ENCODE results near the gene SLC22A7. TPM values are rescaled to one million over a fixed set of nuclear protein-coding genes. Genes with fewer than 3 reads are reported as not detected.

The SLC22A7 gene
- total RNA-seq, 1 donor from 2014 or later = not detected

DNA sequence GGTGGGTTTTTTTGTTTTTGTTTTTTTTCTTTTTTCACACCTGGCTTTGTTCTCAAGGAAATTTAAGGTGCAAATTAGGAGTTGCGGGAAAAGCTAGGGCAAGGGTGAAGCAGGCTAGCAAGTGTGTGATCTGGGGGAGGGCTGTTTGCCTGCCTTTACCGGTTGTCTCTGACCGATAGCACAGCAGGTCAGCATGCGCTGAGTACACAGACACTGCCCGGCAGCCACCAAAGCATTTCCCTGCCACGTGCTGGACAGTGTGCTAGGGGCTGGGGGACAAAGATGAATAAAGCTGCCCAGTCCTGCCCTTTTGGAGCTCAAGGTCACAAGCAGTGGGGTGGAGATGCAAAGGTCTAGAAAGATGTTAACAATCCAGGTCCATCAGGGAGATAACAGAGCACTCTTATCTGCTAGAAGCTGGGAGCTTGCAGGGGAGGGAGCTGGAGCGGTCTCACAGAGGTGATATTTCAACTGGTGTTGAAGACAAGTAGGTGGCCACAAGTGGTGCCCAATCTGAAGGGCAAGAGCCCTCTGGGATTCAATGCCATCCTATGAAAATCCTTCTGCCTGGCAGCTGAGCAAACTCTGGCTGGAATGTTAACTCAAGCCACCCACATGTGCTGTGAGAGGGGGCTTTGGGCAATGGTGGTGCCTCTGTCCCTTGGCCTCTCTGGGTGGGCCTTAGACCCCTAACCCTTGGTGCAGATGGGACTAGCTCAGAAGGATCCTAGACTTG is 30.3 kb upstream of the SLC22A7 start:
- peak overlapping the region; percentile 42 for H3K27ac Mint-ChIP-seq

DNA sequence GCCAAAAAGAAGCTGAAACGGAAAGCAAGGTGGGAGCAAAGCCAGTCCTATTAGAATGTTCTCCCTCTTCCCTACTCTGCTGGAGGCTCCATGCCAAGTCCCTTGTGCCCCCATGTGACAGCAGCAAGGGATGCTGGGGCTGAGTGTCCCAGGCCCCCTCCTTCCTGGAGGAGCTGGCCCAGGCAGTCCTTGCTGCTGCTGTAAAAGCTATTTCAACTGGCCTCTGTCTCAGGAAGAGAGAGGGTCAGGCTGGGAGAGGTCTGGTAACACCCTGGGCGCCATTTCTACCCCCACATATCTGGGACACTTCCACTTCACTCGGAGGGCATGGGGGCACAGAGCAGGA is 29.7 kb upstream of the SLC22A7 start:
- TF ChIP-seq, protein P1, sequence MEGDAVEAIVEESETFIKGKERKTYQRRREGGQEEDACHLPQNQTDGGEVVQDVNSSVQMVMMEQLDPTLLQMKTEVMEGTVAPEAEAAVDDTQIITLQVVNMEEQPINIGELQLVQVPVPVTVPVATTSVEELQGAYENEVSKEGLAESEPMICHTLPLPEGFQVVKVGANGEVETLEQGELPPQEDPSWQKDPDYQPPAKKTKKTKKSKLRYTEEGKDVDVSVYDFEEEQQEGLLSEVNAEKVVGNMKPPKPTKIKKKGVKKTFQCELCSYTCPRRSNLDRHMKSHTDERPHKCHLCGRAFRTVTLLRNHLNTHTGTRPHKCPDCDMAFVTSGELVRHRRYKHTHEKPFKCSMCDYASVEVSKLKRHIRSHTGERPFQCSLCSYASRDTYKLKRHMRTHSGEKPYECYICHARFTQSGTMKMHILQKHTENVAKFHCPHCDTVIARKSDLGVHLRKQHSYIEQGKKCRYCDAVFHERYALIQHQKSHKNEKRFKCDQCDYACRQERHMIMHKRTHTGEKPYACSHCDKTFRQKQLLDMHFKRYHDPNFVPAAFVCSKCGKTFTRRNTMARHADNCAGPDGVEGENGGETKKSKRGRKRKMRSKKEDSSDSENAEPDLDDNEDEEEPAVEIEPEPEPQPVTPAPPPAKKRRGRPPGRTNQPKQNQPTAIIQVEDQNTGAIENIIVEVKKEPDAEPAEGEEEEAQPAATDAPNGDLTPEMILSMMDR (IDR thresholded peaks at IDR 0.05) = no peak
- TF ChIP-seq EZH2phosphoT487 (IDR thresholded peaks at IDR 0.05) (no peak), EZH2 (IDR thresholded peaks at IDR 0.05) (no peak)
- peaks cover 39% of the 10 kb centered on the region for H3K27me3 ChIP-seq
- peaks cover 2% of the 10 kb centered on the region for H3K36me3 Mint-ChIP-seq
- H3K4me1 Mint-ChIP-seq = peaks cover 37% of the 10 kb centered on the region
- no peaks in the 10 kb centered on the region for H3K79me2 ChIP-seq (ENCODE audit: low read depth)
- H3K4me3 Mint-ChIP-seq = no peak overlapping the region
- H3K27ac Mint-ChIP-seq = no peak overlapping the region
- H3F3A ChIP-seq (ENCODE audit: low read depth) = peaks cover 4% of the 10 kb centered on the region
- DNase-seq (ENCODE audit: low spot score) = no peak
- peaks cover 28% of the 10 kb centered on the region for H3K27me3 Mint-ChIP-seq (ENCODE audit: insufficient read depth, low read depth)
- no peak overlapping the region for H3K27ac ChIP-seq
- no peaks in the 10 kb centered on the region for H3K9me3 Mint-ChIP-seq
- no peak overlapping the region for H3K4me3 ChIP-seq
- no peaks in the 10 kb centered on the region for H4K20me1 ChIP-seq (ENCODE audit: low read depth)
- no peaks in the 10 kb centered on the region for H3K9me3 ChIP-seq (ENCODE audit: low read depth)
- H3K4me1 ChIP-seq = peaks cover 17% of the 10 kb centered on the region
- no peak overlapping the region for H2AFZ ChIP-seq (replicated peaks)
- H3K9ac ChIP-seq = no peak overlapping the region
- H3K36me3 ChIP-seq = no peaks in the 10 kb centered on the region
- no peak overlapping the region for H3K4me2 ChIP-seq

More for the DNA sequence above, 30.3 kb upstream of the SLC22A7 start:
- Mint-ChIP-seq H3K9me3 (no peaks in the 10 kb centered on the region), H3K4me3 (peak overlapping the region; percentile 54), H3K27me3 (ENCODE audit: insufficient read depth, low read depth) (peaks cover 28% of the 10 kb centered on the region), H3K36me3 (peaks cover 2% of the 10 kb centered on the region), H3K4me1 (peaks cover 37% of the 10 kb centered on the region)
- H3K4me1 ChIP-seq = peaks cover 17% of the 10 kb centered on the region
- H3K9ac ChIP-seq = no peak overlapping the region
- peak overlapping the region; percentile 45 for H3K4me2 ChIP-seq
- no peak for DNase-seq (ENCODE audit: low spot score)
- H3K36me3 ChIP-seq = no peaks in the 10 kb centered on the region
- H3F3A ChIP-seq (ENCODE audit: low read depth) = peaks cover 4% of the 10 kb centered on the region
- TF ChIP-seq EZH2phosphoT487 (IDR thresholded peaks at IDR 0.05) (no peak), EZH2 (IDR thresholded peaks at IDR 0.05) (no peak)
- TF ChIP-seq, protein P1 (IDR thresholded peaks at IDR 0.05) = no peak
- peaks cover 35% of the 10 kb centered on the region for H3K27me3 ChIP-seq
- no peaks in the 10 kb centered on the region for H4K20me1 ChIP-seq (ENCODE audit: low read depth)
- no peak overlapping the region for H3K27ac ChIP-seq
- H3K4me3 ChIP-seq = no peak overlapping the region
- H3K79me2 ChIP-seq (ENCODE audit: low read depth) = no peaks in the 10 kb centered on the region
- no peaks in the 10 kb centered on the region for H3K9me3 ChIP-seq (ENCODE audit: low read depth)
- H2AFZ ChIP-seq (replicated peaks) = peak overlapping the region; percentile 52

DNA sequence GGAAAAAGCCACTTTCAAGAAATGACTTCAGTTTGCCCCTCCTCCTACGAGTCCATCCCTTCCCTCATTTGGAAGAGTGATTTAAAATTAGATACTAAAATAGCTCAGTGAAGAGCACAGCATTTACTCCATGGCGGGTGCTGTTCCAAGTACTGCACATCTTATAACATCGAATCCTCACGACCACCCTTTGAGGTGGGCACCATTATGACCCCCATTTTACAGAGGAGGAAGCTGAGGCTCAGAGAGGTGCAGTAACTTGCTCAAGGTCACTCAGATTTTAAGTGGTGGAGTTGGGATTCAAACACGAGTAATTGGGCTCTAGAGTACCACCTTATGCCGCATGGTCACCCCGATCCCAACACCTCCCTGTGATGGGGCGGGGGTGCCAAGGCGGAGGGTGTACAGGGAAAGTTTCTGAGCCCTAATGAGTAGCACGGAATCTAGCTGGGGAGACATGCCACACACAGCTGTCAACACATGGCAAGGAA is 29.2 kb upstream of the SLC22A7 start:
- no peak overlapping the region for H3K27ac ChIP-seq
- H3K4me2 ChIP-seq = no peak overlapping the region
- TF ChIP-seq EZH2 (IDR thresholded peaks at IDR 0.05) (no peak), EZH2phosphoT487 (IDR thresholded peaks at IDR 0.05) (no peak)
- TF ChIP-seq, protein P1 (IDR thresholded peaks at IDR 0.05) = no peak
- Mint-ChIP-seq H3K4me1 (peaks cover 38% of the 10 kb centered on the region), H3K27me3 (ENCODE audit: insufficient read depth, low read depth) (peaks cover 29% of the 10 kb centered on the region), H3K9me3 (no peaks in the 10 kb centered on the region), H3K4me3 (no peak overlapping the region), H3K27ac (no peak overlapping the region), H3K36me3 (peaks cover 2% of the 10 kb centered on the region)
- peaks cover 17% of the 10 kb centered on the region for H3K4me1 ChIP-seq
- no peak overlapping the region for H3K9ac ChIP-seq
- peaks cover 44% of the 10 kb centered on the region for H3K27me3 ChIP-seq
- no peaks in the 10 kb centered on the region for H4K20me1 ChIP-seq (ENCODE audit: low read depth)
- H3K79me2 ChIP-seq (ENCODE audit: low read depth) = no peaks in the 10 kb centered on the region
- peaks cover 7% of the 10 kb centered on the region for H3F3A ChIP-seq (ENCODE audit: low read depth)
- H3K4me3 ChIP-seq = no peak overlapping the region
- H3K36me3 ChIP-seq = no peaks in the 10 kb centered on the region
- no peaks in the 10 kb centered on the region for H3K9me3 ChIP-seq (ENCODE audit: low read depth)
- no peak for DNase-seq (ENCODE audit: low spot score)
- H2AFZ ChIP-seq (replicated peaks) = no peak overlapping the region

Data from neural progenitor cell (in vitro differentiated cells).